Esophagus muscularis mucosa (tissue), 4 donors: ENCODE data around the gene RPS10. TPM values are rescaled to one million over a fixed set of nuclear protein-coding genes. Genes with fewer than 3 reads are reported as not detected.
"Not testable (repeated sequence)": the region's sequence is repeated elsewhere in the genome, so short reads cannot be mapped to it uniquely, and the experiment has no call there.

Experiments used
- DNase-seq: peaks from one replicate; pipeline ENCODE4 v3.0.0-alpha.2; 2017; ENCODE audit errors: extremely low spot score
- H3K27ac ChIP-seq, 4 donors: fragments of 200-600 bp; sonication (generic); replicated peaks in 1 of 4; 1 replicate in 3 of 4; 2 replicates in 1 of 4; pipeline ENCODE4 v1.5.1; 2016 to 2019; ENCODE audit warnings: mild to moderate bottlenecking in 1 of 4
- H3K27me3 ChIP-seq, 4 donors: fragments of 200-600 bp; sonication (generic); one replicate each; pipeline versions ENCODE4 v1.5.1 to v1.6.0; 2016 to 2019
- H3K36me3 ChIP-seq, 4 donors: fragments of 200-600 bp; sonication (generic); one replicate each; pipeline ENCODE4 v1.5.1; 2016 to 2019
- H3K4me1 ChIP-seq, 4 donors: fragments of 200-600 bp; sonication (generic); one replicate each; pipeline ENCODE4 v1.5.1; 2016 to 2019
- H3K4me3 ChIP-seq, 4 donors: fragments of 200-600 bp; sonication (generic); 1 replicate in 2 of 4; 2 replicates in 2 of 4; pipeline ENCODE4 v1.5.1; 2016 to 2019; ENCODE audit warnings: mild to moderate bottlenecking in 4 of 4, moderate library complexity in 1 of 4
- H3K9me3 ChIP-seq, 4 donors: fragments of 200-600 bp; sonication (generic); 1 replicate in 3 of 4; 2 replicates in 1 of 4; pipeline ENCODE4 v1.5.1; 2016 to 2019
- EP300 ChIP-seq: sonication (generic); formaldehyde crosslinking; IDR thresholded peaks from one replicate; pipeline ENCODE4 v1.6.1; 2017; ENCODE audit warnings: antibody characterized with exemption
- POLR2A ChIP-seq: fragments of 450-650 bp; IDR thresholded peaks from one replicate; pipeline ENCODE4 v1.6.1; 2017; ENCODE audit warnings: antibody characterized with exemption, moderate library complexity, mild to moderate bottlenecking, low read depth
- POLR2AphosphoS5 ChIP-seq, 2 donors: sonication (generic); formaldehyde crosslinking; IDR thresholded peaks; one replicate each; pipeline ENCODE4 v1.6.1; 2017; ENCODE audit warnings: antibody characterized with exemption in 2 of 2
- WGBS: methylation state at CpG from one replicate; pipeline ENCODE4 v1.1.5; 2018; 5-methylcytosine and 5-hydroxymethylcytosine counted together
- intact Hi-C: fragments of 100-400 bp; cut with DNase I; formaldehyde crosslinking; loops from one replicate; pipeline ENCODE4 v1.15.1; 2023
- total RNA-seq, 4 donors: library from RNA; depleted of rRNA; stranded (reverse); fragments of >200 nt; gene quantifications; one replicate each; pipeline versions ENCODE4 v1.1.0 to v1.2.1, GENCODE V29; 2016
- TF ChIP-seq, protein P1 (sequence below), 3 experiments: fragments of 200-600 bp in 2 of 3; fragments of 450-650 bp in 1 of 3; sonication (generic) in 2 of 3; IDR thresholded peaks; one replicate each; pipeline ENCODE4 v1.5.1; 2017 to 2019; ENCODE audit warnings: antibody characterized with exemption in 3 of 3, mild to moderate bottlenecking in 2 of 3, moderate library complexity in 1 of 3

RPS10 gene
- total RNA-seq, 4 donors from 2014 or later = 823 to 3,592 (median 2,534) TPM

DNA sequence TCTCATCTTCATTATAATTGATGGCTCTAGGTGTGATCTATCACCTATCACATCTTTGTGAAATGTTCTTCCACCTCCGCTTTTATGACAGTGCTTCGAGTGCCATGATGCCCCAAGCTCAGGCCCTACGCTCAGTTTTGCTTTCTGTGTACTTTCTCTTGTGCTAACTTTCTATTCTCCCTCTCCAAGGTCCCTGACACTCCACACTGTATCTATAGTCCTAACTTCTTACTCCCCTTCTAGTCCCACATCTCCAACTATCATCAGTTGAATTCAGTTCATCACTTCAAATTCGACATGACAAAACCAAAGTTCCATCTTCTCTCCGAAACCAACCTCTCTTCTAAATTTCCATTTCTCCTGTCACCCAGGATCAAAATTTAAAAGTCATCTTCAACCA is 50.0 kb downstream of the RPS10 start:
- H3K4me1 ChIP-seq = peaks cover 12 to 23% (median 16%) of the 10 kb centered on the region in 4 donors
- WGBS = 95% methylated on average over 5 of the region's 5 CpGs
- no peak overlapping the region for H3K4me3 ChIP-seq
- intact Hi-C loops = no loop called here
- no peak for DNase-seq
- no peaks in the 10 kb centered on the region for H3K27me3 ChIP-seq
- H3K27ac ChIP-seq = no peak overlapping the region
- TF ChIP-seq POLR2A = no peak
- no peak for TF ChIP-seq POLR2AphosphoS5 (IDR thresholded peaks at IDR 0.05)
- no peak for TF ChIP-seq EP300
- TF ChIP-seq, protein P1, sequence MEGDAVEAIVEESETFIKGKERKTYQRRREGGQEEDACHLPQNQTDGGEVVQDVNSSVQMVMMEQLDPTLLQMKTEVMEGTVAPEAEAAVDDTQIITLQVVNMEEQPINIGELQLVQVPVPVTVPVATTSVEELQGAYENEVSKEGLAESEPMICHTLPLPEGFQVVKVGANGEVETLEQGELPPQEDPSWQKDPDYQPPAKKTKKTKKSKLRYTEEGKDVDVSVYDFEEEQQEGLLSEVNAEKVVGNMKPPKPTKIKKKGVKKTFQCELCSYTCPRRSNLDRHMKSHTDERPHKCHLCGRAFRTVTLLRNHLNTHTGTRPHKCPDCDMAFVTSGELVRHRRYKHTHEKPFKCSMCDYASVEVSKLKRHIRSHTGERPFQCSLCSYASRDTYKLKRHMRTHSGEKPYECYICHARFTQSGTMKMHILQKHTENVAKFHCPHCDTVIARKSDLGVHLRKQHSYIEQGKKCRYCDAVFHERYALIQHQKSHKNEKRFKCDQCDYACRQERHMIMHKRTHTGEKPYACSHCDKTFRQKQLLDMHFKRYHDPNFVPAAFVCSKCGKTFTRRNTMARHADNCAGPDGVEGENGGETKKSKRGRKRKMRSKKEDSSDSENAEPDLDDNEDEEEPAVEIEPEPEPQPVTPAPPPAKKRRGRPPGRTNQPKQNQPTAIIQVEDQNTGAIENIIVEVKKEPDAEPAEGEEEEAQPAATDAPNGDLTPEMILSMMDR (IDR thresholded peaks at IDR 0.05) = no peak
- H3K9me3 ChIP-seq = no peaks in the 10 kb centered on the region
- peaks cover 0 to 4% (median 0%) of the 10 kb centered on the region in 4 donors for H3K36me3 ChIP-seq

GRCh38 chr6:34374508-34374907 is 51.4 kb downstream of the RPS10 start:
- intact Hi-C loops = no loop called here
- no peak overlapping the region for H3K27ac ChIP-seq
- H3K4me3 ChIP-seq = no peak overlapping the region
- H3K4me1 ChIP-seq = peaks cover 19 to 32% (median 22%) of the 10 kb centered on the region in 4 donors
- DNase-seq = no peak
- 64% methylated on average over 4 of the region's 4 CpGs for WGBS
- no peaks in the 10 kb centered on the region for H3K27me3 ChIP-seq
- TF ChIP-seq, protein P1 (IDR thresholded peaks at IDR 0.05) = no peak
- TF ChIP-seq POLR2AphosphoS5 (IDR thresholded peaks at IDR 0.05) = no peak
- TF ChIP-seq EP300 = no peak
- no peak for TF ChIP-seq POLR2A
- H3K9me3 ChIP-seq = no peaks in the 10 kb centered on the region
- H3K36me3 ChIP-seq = peaks cover 0 to 4% (median 0%) of the 10 kb centered on the region in 4 donors

GRCh38 chr6:34374069-34374468 is 51.8 kb downstream of the RPS10 start:
- intact Hi-C loops = no loop called here
- H3K27me3 ChIP-seq = no peaks in the 10 kb centered on the region
- peaks cover 19 to 32% (median 22%) of the 10 kb centered on the region in 4 donors for H3K4me1 ChIP-seq
- H3K36me3 ChIP-seq = no peaks in the 10 kb centered on the region
- no peak for TF ChIP-seq POLR2AphosphoS5 (IDR thresholded peaks at IDR 0.05)
- TF ChIP-seq POLR2A = no peak
- TF ChIP-seq EP300 = no peak
- TF ChIP-seq, protein P1 (IDR thresholded peaks at IDR 0.05) = no peak
- no peak overlapping the region for H3K4me3 ChIP-seq
- no peaks in the 10 kb centered on the region for H3K9me3 ChIP-seq
- no peak for DNase-seq
- no peak overlapping the region for H3K27ac ChIP-seq
- 72% methylated on average over 3 of the region's 3 CpGs for WGBS

GRCh38 chr6:34373511-34373910 is 52.4 kb downstream of the RPS10 start:
- TF ChIP-seq POLR2A = no peak
- no peak for TF ChIP-seq POLR2AphosphoS5 (IDR thresholded peaks at IDR 0.05)
- TF ChIP-seq, protein P1 (IDR thresholded peaks at IDR 0.05) = no peak
- no peak for TF ChIP-seq EP300
- Histone ChIP-seq H3K27me3 (no peaks in the 10 kb centered on the region), H3K4me1 (peaks cover 16 to 32% (median 21%) of the 10 kb centered on the region in 4 donors), H3K27ac (no peak overlapping the region), H3K9me3 (no peaks in the 10 kb centered on the region), H3K36me3 (no peaks in the 10 kb centered on the region), H3K4me3 (no peak overlapping the region)
- 92% methylated on average over 5 of the region's 5 CpGs for WGBS
- no peak for DNase-seq
- intact Hi-C loops = no loop called here

GRCh38 chr6:34371865-34372264 is 54.0 kb downstream of the RPS10 start:
- WGBS = 99% methylated on average over 5 of the region's 5 CpGs
- H3K4me3 ChIP-seq, H3K9me3 ChIP-seq, intact Hi-C loops, H3K36me3 ChIP-seq, H3K27me3 ChIP-seq, DNase-seq, H3K27ac ChIP-seq: not testable (repeated sequence)
- H3K4me1 ChIP-seq = peaks cover 12 to 32% (median 21%) of the 10 kb centered on the region in 4 donors
